AG08396 (cell line): ENCODE results near the gene ITGB2.

Experiments
- DNase-seq: peaks from one replicate; pipeline ENCODE4 v3.0.0; 2012; ENCODE audit warnings: low spot score, mixed read lengths

ITGB2 gene

DNA sequence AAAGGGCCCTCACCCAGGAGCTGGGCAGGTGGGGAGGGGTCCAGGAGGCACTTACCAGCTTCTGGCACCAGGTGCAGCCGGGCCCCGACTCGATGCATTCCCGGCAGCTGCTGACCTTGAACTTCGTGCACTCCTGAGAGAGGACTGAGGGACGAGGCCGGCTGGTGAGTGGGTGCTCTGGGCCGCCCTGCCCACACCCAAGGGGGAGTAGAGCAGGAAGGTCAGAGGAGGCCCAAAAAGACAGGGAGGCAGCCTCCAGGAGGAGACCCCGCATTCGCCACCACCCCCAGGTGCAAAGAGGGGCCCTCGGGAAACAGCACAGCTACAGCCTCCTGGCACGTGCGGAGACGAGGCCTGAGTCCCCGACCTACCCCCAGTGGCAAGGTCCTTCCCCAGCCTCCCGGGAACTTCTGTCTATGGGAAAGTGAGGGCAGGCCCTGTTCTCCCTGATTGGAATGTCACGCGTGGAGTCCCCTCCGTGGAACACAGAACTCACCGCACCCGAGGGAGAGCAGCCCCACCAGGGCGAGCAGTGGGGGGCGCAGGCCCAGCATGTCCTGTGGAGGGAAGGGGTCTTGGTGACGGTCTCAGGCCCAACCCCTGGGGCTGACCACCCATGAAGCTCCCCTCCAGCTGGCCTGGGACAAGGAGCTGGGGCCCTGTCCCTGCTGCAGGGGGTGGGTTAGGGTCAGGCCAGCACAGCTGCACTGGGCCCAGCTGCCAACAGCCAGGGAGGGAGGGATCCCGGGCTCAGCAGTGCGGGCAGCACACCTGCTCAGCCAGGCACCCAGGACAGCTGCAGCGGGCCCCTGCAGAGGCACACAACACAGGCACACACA is 10.3 kb downstream of the ITGB2 start:
- no peak for DNase-seq

DNA sequence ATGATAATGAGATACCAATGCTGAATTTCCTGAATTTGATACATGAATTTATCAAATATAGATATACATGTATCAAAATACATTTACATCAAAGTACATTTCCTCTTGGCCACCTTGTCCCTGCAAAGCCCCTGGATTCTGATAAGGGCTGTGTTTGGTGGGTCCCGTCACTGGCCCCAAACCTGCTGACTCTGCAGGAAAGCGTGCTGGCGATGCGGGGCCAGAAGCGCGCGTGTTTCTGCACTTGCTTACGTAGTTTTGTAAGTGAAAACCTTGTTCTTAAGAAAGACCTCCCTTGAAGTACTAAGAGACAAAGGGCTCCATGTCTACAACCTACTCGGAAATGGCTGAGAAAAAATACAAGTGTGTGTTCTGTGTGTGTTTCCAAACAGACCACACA is 11.0 kb downstream of the ITGB2 start:
- no peak for DNase-seq

DNA sequence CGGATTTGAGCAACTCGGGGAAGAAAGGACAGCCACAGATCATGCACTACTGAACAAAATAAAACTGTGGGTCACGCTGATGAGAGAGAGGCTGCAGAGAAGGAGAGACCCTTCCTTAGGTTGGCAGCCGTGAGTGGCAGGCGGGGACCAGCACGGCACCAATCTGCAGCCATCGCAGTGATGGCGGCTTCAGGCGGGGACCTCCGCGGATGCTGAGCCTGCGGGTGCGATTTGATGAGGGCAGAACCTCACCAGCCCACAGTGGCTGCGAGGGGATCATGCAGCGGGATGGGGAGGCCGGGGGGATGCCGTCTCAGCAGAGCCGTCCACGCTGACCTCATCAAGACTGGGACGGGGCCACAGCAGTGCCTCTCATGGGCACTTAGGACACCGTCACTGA is 11.8 kb downstream of the ITGB2 start:
- DNase-seq = no peak

DNA sequence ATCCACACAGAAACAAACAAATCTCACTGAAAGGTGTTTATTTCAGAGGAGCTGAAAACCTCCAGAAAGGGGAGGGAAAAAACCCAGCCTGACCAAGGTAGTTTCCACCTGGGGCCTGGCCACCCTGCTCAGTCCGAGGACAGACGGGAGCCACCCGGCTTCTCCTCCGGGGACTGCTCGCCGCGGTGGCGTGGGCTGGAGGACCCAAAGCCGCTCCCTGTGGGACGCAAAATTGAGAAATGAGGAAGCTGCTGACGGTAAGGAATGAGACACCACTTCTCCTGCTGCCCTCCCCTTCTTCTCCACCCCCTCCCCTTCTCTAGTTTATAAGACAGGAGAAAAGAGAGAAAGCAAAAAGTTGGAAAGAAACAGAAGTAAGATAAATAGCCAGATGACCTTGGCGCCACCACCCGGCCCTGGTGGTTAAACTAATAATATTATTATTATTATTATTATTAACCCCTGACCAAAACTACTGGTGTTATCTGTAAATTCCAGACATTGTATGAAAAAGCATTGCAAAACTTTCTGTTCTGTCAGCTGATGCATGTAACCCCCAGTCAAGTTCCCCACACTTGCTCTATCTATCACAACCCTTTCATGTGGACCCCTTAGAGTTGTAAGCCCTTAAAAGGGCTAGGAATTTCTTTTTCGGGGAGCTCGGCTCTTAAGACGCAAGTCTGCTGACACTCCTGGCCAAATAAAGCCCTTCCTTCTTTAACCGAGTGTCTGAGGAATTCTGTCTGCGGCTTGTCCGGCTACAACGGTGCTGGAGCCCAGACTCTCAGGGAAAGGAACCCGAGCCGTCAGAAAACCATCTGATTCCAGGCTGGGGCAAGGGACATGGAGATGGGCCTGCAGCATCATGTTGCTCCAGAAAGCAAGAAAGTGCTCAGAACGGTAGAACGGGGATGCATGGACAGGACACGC is 12.5 kb downstream of the ITGB2 start:
- DNase-seq = no peak

DNA sequence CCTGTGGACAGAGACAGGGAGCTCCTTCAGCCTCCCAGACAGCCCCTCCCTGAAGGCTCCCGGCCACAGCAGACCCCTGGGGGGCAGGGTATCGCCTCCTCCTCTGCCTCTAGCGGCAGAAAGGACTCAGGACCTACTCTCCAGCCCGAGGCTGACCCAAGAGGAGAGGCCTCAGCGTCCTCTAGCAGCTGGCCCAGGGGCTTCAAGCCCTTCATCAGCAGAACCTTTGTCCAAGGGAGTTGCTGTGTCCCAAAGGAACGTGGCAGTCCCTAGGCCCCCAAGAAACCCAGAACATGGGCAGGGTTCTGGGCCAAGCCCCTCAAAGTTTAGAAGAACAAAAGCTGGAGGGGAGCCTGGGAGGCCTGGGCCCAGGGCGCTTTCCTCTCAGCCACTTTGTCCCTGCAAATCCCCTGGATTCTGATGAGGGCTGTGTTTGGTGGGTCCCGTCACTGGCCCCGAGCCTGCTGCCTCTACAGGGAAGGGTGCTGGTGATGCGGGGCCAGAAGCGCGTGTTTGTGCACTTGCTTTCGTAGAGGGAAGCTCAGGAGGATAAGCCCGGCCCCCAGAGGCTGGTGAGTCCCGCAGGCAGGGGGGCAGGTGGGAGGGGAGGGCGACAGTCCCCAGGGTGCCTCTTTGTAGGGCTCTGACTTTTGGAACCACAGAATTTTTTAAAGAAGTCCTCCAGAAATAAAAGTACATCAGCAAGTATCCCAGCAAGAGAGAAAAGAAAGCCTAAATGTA is 13.3 kb downstream of the ITGB2 start:
- DNase-seq = no peak

DNA sequence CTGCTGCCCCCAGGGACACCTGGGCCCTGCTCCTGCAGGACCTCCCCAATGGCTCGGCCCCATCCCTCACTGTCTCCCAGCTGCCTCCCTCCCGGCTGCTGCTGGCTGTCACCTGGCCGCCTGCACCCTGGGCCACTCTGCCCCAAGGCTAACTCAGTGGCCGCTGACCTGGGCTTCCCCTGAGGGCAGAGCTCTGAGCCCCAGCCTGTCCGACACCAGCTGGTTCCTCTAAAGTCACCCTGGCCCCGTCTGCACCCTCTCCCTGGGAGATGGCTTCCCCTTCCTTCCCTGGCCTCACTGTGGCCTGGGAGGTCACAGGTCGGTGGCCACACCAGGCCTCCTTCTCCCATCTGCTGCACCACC is 15.0 kb downstream of the ITGB2 start:
- no peak for DNase-seq

DNA sequence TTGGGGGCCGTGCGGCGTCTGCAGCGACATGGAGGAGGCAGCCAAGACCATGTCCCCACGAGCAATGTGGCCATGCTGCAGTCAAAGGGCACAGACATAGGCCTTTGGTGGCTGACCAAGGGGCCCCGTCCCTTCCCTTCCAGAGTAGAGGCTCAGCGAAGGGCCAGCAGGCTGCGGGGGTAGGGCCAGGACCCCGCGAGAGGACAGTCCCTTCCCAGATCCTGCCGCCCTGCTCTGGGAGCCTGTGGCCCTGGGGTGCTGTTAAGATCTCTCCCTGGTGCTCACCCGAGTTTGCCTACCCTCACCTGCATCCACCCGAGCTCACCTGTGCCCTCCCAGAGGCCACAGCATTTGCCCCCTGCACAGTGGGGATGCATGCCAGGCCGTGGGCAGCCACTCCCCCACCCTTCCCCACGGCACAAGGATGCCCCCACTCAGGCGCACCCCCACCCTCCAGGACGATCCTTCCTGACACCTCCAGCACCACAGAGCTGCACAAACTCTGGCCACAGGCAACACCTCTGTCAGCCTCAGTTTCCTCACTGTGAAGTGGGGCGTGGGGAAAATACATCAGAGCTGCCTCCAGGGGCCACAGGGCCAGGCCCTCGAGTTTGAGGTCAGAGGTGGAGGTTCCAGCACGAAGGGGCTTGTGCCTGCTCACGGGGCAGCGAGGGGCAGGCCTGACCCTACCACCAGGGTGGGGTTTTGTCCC is 15.5 kb downstream of the ITGB2 start:
- no peak for DNase-seq

DNA sequence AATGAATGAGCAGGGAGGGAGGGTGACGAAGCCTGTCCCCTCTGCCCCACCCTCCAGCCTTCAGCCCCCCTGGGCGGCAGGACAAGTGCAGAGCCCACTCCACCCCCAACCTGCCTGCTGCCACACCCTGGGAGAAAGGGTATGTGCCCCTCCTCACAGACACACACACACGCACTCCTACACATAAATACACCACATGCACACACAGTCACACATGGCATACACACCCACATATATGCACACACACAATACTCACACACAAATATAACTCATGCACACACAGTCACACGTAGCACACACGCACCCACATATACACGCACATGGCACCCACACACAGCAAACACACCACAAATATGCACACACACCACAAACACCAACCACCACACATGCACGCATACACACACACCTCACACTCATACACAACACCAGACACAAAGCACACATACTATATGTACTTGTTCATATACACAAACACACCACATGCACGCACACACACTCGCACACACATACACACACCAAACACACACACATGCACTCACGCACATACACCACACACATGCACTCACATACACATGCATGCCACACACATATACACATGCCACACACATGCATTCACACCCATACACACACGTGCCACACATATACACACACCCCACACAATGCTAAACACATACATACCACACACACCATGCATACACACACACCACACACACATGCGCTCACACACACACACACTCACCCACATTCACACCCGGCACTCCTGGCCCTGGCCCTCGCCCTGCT is 16.4 kb downstream of the ITGB2 start:
- DNase-seq = no peak

DNA sequence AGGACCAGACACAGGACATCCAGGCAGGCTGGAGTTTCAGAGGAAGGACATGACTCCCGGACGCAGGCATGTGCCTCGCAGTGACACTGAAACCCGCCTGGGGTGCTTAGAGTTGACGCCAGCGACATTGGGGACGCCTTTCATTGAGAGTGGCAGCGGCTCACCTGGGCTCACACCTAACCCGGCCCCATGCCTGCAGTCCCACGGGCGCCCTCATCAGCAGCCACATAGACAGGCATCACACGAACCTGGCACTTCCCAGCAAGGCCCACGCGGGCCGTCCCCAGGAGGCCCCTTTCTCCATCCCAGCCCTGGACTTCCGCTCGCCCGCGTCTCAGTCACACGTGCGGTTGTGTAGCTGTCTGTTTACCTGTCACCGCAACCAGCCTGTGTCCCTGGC is 17.0 kb downstream of the ITGB2 start:
- DNase-seq = no peak

DNA sequence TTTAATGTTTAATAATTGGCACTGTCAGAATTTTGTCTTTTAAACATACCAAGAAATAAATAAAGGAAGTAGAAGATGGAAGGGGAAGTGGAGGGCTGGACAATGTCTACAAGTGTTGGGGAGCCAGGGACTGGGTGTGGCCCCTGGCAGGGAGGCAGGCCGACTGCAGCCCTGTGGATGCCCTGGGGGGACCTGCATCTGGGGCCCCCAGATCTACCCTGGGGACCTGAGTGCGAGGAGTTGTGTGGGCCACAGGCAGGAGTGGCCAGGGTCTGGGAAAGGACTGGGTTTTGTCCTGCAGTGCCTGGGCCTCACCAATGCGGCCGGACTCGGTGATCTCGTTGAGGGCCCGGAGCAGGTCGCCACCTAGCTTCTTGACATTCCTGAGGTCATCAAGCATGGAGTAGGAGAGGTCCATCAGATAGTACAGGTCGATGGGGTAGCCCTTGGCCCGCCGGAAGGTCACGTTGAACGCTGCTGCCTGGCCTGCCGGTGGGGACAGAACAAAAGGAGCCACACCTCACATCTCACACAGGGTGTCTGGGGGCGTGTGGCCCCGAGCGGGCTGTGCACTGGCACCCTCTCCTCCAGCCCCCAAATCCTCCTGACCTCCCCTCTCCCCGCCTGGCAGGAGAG is 17.5 kb downstream of the ITGB2 start:
- DNase-seq = no peak

DNA sequence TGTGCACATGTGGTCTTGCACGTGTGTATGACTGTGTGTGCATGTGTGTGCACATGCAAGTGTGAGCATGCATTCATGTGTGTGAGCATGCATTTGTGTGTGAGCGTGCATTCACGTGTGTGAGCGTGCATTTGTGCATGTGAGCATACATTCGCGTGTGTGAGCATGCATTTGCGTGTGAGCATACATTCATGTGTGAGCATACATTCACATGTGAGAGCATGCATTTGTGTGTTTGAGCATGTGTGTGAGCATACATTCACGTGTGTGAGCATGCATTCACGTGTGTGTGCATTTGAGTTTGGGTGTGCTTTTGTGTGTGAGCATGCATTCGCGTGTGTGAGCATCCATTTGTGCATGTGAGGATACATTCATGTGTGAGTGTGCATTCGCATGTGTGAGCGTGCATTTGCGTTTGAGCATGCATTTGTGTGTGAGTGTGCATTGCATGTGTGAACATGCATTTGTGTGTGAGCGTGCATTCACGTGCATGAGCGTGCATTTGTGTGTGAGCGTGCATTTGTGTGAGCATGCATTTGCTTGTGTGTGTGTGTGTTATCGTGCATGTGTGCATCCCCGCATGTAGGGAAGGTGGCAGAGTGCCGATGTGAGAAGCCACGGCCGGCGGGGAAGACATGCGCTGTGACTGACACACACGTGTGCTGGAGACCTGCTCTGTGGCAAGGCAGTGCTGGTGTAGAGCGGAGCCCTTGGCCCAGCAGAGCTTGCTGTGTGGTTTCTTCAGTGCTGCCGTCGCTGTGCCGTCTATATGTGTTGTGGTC is 18.2 kb downstream of the ITGB2 start:
- DNase-seq = no peak

DNA sequence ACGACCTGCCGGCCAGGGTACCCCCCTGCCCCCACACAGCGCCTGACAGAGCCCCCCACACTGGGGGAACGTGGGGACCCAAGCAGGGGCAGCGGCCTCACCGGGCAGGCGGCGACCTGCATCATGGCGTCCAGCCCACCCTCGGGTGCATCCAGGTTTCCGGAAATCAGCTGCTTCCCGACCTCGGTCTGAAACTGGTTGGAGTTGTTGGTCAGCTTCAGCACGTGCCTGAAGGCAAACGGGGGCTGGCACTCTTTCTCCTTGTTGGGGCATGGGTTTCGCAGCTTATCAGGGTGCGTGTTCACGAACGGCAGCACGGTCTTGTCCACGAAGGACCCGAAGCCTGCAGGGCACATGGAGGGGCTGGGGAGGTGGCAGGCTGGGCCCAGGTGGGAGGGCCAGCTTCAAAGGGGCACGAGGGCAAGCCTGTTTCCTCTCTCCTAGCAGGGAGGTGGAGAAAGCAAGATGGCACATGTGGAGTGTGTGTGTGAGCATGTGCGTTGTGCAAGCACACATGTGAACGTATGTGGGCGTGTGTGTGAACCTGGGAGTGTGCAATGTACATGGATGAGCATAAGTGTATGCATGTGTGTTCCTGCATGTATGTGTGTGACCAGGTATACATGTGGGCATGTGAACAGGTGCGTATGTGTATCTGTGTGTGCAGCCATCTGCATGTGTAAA is 19.2 kb downstream of the ITGB2 start:
- no peak for DNase-seq

DNA sequence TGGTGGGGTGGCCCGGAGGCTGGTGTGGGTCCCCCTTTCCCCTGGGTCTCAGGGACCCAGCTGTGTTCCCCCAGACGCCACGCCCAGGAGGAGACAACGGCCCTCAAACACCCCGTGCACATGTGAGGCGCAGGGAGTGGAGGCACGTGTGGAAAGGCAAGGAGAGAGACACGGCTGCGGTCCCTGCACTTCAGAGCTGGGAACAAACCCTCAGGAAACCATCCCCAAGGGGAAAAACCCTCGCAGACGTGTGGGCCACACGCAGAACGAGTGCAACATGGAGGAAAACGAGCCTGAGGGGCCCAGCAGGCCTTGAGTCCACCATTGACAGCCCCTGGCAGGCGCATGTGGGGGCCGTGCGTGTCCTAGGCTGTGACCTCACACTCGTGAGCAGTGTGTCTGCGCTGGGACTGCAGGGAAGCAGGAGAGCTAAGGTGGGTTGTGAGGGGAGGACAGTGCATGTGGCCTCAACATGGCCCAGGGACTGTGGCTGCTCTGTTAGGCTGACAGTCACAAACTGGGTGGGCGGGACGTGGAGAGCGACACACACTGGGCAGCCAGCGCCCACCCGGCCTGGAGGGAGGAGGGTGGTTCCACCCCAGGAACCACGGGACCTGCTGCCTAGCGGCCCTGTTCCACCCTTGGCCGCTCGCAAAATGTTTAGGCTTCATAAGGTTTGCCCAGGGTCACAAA is 20.0 kb downstream of the ITGB2 start:
- no peak for DNase-seq

DNA sequence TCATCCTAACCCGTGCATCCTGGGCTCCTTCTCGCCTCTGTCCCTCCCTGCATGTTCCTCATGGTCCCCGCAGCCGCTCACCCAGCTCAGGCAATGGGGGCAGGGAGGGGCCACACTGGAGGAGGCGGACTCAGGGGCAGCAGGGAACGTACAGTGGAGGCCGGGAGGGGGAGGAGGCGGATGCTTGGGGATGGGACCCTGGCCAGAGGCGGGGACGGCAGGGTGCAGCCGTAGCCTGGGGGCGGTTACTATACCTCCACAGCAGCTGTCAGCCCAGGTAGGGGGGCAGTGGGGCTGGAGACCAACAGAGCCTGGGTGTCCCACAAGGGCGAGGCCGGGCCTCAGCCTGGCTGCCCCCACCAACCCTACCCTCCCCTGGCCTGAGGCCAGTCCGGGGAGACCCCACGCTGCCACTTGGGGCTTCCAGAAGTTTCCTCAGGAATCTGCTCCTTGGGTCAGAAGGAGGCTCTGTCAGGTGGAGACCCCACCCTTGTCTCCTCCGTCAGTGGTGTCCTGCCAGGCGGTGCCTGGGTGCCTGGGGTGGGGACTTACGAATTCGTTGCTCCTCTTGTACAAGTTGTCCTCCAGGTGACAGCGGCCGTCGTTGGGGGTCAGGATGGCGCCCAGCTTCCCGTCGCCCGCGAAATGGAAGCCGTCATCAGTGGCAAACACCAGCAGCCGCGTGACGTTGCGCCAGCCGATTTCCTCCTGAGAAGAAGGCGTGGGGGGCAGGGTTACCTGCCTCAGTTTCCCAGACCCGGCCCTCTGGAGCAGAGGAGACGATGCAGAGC is 20.7 kb downstream of the ITGB2 start:
- DNase-seq = no peak

DNA sequence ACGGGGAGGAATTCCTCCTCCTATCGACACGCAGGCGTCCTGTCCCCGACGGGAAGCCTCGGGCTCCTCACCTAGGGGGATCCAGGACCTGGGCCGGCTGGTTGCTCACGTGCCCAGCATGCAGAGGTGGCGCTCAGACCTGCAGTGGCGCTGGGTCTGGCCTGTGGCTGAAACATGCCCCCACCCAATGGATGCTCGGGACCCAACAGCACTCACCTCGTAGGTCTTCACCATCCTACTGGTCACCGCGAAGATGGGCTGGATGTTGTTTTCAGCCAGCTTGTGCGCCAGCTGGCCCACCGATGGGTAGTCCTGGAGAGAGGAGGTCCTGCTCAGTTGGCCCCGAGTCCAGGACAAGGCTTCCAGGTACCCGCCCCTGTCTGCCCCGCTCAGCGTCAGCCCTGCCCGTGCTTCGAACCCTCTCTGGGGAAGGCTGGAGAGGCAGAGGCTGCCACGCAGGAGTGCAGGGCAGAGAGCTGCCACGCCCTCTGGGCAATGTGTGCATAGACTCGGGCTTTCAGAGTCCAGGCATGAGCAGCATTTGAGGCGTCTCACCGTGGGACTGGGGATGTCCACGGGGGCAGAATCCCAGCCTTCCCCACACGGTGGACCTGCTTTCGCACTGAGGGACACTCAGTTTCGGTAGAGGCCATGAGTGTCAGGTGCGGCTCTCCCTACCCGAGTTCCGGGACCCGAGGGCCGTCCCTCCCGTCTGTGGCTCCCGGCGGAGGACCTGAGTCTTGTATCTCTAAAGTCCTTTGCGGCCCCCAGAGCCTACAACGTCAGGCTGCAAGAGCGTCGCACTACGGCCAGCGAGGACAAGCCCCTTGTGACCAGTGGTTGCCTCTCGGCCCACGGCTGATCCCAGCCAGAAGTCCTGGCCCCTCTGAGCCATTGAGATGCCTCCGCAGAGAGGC is 21.6 kb downstream of the ITGB2 start:
- DNase-seq = no peak

DNA sequence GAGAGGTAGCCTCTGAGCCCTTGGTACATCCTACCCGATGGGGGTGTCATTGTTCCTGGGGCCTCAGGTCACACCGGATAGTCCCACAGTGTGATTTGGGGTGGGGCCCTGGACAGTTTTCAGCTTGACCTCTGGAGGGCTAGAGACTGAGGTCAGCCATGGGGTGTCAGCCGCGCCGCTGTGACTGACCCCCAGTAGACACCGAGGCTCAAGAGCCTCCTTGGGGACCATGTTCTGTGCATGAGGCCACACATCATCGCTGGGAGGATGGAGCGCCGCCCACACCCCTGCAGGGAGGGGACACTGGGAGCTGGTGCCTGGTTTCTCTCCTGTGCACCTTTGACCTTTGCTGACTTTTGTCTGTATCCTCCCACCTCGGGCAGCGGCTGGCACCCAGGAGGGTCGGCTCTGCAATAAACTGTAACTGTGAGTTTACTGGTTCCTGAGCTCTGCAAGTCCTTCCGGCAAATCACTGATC is 22.6 kb downstream of the ITGB2 start:
- no peak for DNase-seq
